ENCODE results near the gene RREB1.

The RREB1 gene

DNA sequence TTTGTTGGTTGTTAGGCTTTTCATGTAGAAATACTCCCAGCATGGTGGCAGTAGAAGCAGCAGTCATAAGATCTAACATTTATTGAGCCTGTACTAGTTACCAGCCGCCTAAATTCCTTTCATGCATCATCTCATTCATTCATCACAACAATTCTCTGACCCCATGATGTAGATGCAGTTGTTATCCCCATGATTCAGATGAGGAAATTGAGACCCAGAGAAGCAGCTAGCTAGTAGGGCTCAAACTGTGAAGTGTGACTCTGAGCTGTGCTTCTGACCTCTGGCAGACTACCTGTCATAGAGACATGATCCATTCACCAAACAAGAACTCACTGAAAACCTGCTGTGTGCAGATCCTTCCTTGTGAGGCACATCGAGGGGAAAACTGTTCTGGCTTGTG is 16.9 kb downstream of the RREB1 start:
- no peak for FAIRE-seq

DNA sequence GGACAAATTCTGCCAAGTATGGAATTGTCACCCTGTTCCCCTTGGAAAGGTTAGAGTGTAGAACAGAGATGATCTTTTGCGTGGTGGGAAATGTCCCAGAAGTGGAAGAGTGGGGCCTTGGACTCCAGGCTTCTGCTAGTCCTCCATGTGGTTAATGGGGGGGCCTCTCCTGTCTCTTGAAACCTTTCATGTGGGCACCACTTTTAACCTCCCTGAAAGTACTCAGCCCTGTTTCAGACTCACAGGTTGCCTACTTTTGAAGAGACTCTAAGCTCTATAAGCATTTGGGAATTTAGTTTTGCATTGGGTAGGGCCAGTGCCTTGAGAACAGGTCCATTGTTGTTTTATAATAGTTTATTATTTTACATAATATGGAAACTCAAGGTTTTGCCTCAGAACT is 17.5 kb downstream of the RREB1 start:
- no peak for FAIRE-seq

- FAIRE-seq = no peak
Measured at GRCh38 chr6:7126754-7127153, 19.0 kb downstream of the RREB1 start.

DNA sequence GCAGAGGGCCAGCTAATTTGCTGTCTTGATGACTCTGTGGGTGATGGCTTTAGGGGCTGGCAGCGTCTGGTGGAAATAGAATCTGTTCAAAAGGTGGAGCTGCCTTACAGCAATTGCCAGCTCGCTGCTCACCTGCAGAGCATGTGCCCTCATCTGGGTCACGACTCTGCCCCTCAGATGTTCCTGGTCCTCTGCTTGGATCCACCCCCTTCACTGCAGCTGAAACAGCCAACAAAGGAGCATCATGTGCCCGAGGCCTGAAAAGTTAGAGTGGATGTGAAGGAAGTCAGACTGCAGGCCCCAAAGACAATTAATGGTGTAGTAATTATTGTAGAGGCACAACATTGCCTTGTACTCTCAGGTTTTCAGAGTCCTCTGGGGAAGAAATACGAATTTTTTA is 19.9 kb downstream of the RREB1 start:
- FAIRE-seq = no peak

DNA sequence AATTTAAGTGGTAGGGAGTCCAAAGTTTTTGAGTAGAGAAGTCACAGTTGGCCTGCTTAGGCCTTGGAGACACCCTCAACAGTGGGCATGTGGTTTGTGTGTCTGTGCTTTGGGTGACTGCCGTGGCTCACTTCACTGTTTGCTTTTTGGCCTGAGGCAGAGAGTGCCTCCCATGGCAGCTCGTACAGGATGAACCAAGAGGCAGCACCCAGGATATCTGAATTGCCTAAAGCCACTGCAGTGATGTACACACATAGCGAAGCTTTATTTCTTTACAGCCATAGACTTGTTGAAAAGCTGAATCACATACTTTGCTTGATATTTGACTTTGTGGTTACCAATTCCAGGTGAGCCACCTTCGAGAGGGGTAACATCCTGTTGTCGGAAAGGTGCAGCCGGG is 21.6 kb downstream of the RREB1 start:
- no peak for FAIRE-seq

- FAIRE-seq = no peak
Measured at GRCh38 chr6:7129784-7130569, 22.2 kb downstream of the RREB1 start.

- no peak for FAIRE-seq
Measured at GRCh38 chr6:7131390-7131789, 23.6 kb downstream of the RREB1 start.

DNA sequence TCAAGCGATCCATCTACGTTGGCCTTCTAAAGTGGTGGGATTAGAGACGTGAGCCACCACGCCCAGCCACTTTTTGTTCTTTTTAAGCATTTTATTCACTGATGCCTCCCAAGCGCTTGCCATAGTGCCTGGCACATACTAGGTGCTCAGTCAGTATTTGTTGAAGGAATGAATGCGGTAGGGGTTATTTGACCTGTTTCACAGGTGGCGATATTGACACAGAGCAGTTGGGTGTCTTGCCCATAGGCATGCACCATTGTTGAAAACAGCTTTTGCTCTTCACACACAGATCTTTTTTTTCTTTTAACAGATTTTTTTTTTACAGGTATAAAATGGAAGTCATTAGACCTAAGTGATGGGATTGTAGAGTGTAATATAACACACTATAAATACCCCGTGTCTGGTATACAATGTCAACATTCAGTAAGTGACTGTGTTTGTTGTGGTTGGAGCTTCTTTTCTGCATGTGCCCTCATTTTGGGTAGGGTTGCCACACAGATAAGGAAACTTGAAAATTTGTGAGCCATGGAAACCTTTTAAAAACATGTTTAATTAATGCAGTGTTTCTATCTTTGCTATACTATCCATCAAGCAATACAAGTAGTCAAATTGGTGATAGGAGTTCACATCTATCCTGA is 24.8 kb downstream of the RREB1 start:
- FAIRE-seq = no peak

DNA sequence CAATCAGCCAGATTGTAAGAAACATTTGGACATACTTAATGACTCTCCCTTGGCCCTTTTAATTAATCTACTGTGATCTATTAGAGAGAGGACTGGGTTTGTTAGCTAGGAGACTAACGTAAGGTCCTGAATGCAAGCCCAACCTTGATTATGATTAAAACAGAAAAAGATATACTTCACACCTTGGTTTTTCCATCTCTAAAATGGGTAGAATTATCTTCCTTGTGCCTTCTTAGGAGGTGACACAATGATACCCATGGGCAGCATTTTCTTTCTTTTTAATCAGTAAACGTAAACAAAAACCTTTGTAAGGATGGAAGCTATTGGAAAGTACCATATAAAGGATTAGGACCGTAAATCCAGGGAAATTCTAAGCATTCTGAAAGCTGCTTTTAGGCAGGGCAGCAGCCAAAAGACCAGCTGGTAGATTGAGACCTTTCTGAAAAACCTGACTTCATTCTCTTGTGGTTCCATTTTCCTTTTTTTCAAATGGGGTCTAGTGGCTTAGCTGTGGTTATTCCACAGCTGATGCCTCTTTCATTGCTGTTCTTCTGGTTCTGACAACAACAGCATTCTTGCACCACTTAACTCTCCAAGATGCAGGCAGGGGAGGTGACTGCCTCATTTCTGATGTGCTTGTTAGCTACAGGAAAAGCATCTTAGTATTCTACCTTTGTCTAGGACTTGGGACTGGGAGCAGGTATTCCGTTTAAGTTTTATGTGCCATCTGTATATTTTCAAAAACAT is 27.4 kb downstream of the RREB1 start:
- FAIRE-seq = no peak

DNA sequence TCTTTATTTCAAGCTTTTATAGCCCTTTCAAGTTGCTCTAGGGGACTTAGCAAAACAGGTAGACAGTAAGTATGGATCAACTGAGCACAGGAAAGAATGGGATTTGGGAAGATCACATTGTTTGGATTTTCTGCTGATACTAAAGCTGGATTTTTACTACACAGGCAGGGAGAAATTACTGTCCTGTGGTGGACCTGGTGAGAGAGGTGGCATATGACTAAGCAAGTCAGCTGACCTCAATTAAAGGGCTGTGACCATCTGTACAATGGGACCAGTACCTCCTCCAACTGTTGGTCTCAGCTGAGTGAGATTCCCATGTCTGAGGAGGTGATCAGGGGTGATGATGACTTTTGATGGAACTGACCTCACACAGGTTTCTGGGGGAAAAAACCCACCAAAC is 28.0 kb downstream of the RREB1 start:
- no peak for FAIRE-seq

GRCh38 chr6:7136859-7137334 is 29.1 kb downstream of the RREB1 start:
- no peak for FAIRE-seq

- peak; percentile 6 for FAIRE-seq
Measured at GRCh38 chr6:7137335-7138045, 29.7 kb downstream of the RREB1 start.

DNA sequence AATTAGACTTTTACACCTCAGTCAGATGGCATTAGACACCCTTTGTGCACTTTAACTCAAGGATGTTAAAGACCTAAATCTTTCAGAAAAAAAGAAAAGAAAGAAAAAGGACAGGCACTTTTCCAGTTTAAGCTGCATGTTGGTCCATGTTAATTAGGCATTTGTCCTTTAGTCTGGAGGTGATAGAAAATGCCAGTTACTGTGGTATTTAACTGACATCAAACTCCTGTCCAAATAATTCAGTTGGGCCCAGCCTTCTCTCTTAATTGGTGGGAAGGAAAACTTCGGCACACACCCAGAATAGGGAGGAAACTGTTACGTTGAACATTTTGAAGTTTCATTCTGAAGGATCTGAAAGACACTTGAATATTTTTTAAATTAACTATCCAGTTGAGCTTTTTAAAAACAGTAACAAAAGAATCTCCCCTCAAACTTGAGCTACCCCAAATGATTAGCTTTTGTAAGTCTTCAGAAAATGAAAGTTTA is 30.3 kb downstream of the RREB1 start:
- no peak for FAIRE-seq

DNA sequence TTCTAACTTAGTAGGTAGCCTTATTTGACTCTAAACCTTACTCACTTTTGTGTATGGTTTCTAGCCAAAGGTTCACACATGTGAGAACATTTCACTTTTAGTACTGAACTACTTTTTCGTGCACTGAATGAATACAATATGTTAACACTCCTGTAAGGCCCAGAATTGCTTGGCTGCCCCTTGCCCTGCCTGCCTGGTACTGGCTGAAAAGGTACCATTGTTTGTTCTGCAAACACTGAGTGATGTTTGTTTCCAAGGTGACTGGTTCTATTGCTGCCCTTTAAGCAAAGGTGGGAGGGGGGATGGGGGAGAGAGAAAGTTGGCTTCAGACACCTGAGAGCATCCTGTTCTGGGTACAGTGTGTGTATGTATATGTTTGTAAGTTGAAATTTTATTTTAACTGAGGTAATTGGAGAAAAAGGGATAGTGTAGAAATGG is 31.2 kb downstream of the RREB1 start:
- FAIRE-seq = no peak

DNA sequence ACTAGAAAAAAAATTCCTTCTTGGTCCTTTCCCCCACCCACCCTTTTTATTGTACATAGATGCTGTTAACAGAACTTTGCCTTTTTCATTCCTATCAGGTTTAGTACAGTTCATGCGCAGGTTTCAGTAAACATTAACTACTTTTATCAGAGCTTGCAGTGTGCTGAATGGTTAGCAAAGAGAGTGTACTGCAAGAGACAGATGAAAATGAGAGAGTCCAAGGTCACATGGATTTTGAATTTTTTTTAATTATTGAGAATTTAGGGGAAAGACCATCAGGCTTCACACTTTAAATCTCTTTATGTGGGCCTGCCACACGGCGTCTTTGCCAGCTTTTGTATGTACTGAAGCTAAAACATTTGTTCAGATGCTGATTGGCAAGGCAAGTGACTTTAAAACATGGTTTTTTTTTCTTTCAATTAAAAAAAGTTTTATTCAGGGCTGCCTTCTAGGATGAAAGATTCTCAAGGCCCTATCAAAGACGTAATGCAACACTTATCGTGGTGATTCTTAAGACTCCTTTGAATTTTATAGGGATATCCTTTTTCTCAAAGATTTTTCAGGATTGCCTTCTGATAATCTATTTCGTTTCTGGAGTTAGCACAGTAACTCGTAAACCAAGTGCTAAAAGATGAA is 32.2 kb downstream of the RREB1 start:
- FAIRE-seq = no peak

DNA sequence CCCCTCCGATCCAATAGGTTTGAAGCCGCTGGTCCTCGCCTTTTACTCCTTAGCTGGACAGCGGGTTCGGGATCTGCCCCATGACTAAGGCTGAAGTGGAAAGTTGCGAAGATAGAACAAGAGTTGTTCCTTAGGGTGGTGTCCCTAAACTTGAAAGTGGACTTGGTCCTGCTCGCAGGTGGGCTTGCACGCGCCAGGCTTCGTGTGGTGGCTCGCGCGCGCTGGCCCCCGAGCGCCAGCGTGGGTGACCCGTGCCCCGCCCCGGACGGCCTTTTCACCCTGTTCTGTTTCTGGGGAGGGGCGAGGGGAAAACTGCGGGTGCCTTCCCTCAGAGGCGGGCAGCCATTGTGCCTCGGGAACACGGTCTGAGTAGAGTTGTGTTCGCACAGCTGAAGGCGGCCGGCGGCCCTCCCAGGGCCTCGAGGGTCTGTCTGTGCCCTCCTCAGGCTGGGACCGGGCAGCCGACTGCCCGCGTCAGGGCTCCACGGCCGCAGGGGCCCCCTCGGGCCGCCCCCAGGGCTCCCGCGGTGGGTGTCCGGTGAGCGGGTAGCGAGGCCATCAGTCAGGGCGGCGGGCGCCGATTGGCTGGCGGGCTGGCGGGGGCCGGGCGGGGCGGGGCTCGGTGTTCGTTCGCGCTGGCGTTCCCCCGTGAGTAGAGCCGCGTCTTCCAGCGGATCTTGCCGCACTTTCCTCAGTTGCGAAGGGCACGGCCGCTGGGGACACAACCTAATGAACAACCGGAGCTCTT is 33.0 kb downstream of the RREB1 start:
- no peak for FAIRE-seq

GRCh38 chr6:7142228-7142801 is 34.6 kb downstream of the RREB1 start:
- FAIRE-seq = no peak

GRCh38 chr6:7142918-7143475 is 35.2 kb downstream of the RREB1 start:
- FAIRE-seq = no peak

GRCh38 chr6:7143476-7143974 is 35.8 kb downstream of the RREB1 start:
- no peak for FAIRE-seq

DNA sequence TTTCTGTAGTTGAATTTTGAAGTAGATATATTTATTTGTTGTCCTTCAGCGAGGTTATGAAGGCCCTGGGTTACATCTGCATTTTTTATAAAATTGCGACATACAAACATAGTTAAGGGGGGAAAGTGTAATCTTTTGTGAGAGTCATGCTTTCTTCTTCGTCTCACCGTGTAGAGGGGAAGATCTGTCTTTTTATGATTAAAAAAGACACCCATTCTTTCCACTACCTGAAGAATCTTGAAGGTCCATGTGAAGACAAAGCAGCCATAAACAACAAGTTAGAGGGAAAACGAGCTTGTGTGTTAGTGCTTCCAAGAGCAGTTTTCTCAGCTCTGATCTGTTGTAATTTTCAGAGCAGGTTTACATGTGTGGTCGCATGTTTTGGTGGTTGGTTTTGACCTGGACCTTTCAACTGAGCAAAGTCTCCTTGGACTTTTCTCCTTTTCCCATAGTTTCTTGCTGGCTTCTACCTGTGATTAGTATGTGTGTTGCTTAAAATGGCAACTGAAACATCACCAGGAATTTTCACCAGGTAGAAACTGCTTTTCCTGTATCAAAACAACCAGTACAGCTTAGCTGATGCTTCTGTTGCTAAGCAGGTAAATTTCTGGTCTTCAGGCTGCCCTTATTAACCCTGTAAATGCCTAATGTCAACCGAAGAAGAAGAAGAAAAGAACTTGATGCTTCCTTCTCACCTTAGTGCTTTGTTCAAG is 37.3 kb downstream of the RREB1 start:
- FAIRE-seq = no peak

Data from G401.6 (cell line).